Spleen (tissue), 11 donors: ENCODE results near the gene RNF157. TPM values are rescaled to one million over a fixed set of nuclear protein-coding genes. Genes with fewer than 3 reads are reported as not detected.

Experiments
- DNase-seq: peaks from one replicate; pipeline ENCODE4 v3.0.0-alpha.2; 2020
- H3K27ac ChIP-seq, 8 donors: fragments of 200-600 bp; sonication (generic) in 7 of 8; 1 replicate in 4 of 8; 2 replicates in 4 of 8; pipeline versions ENCODE4 v1.5.0 to v1.8.0; 2016 to 2021; ENCODE audit warnings: inconsistent platforms in 4 of 8, mild to moderate bottlenecking in 4 of 8, moderate library complexity in 1 of 8
- H3K27me3 ChIP-seq, 7 donors: fragments of 200-600 bp; sonication (generic) in 6 of 7; replicated peaks in 1 of 7; 1 replicate in 4 of 7; 2 replicates in 3 of 7; pipeline versions ENCODE4 v1.5.0 to v1.8.0; 2016 to 2021; ENCODE audit warnings: inconsistent platforms in 3 of 7, mild to moderate bottlenecking in 1 of 7
- H3K36me3 ChIP-seq, 6 donors: fragments of 200-600 bp; sonication (generic) in 5 of 6; 1 replicate in 4 of 6; 2 replicates in 2 of 6; pipeline versions ENCODE4 v1.5.0 to v1.8.0; 2016 to 2021; ENCODE audit warnings: inconsistent platforms in 2 of 6
- H3K4me1 ChIP-seq, 6 donors: fragments of 200-600 bp; sonication (generic) in 5 of 6; 1 replicate in 3 of 6; 2 replicates in 3 of 6; pipeline versions ENCODE4 v1.5.0 to v1.8.0; 2016 to 2021; ENCODE audit warnings: inconsistent platforms in 3 of 6
- H3K4me3 ChIP-seq, 8 donors: fragments of 200-600 bp; sonication (generic) in 7 of 8; 1 replicate in 4 of 8; 2 replicates in 4 of 8; pipeline versions ENCODE4 v1.5.0 to v1.8.0; 2016 to 2021; ENCODE audit warnings: inconsistent platforms in 4 of 8, mild to moderate bottlenecking in 4 of 8, moderate library complexity in 2 of 8
- H3K9me3 ChIP-seq, 8 donors: fragments of 200-600 bp; sonication (generic) in 7 of 8; 1 replicate in 4 of 8; 2 replicates in 4 of 8; pipeline versions ENCODE4 v1.5.0 to v1.8.0; 2016 to 2021; ENCODE audit warnings: inconsistent platforms in 4 of 8
- POLR2A ChIP-seq, 3 donors: fragments of 450-650 bp; IDR thresholded peaks; one replicate each; pipeline ENCODE4 v1.5.1; 2017; ENCODE audit warnings: antibody characterized with exemption in 3 of 3, mild to moderate bottlenecking in 1 of 3
- POLR2AphosphoS5 ChIP-seq, 3 donors: sonication (generic); formaldehyde crosslinking; IDR thresholded peaks; one replicate each; pipeline ENCODE4 v1.5.1; 2017; ENCODE audit warnings: antibody characterized with exemption in 3 of 3
- WGBS, 5 donors: extraction: QIAGEN DNeasy Blood & Tissue Kit in 3 of 5; methylation state at CpG; one replicate each; pipeline versions ENCODE4 v1.1.5 to v1.1.7; 2013 to 2018; 5-methylcytosine and 5-hydroxymethylcytosine counted together
- intact Hi-C: fragments of 100-400 bp; cut with DNase I; formaldehyde crosslinking; loops from one replicate; pipeline ENCODE4 v1.15.0; 2023; ENCODE audit warnings: low total_unique reads
- polyA plus RNA-seq, 3 donors: library from polyadenylated mRNA; stranded (reverse); fragments of 200-250 nt; gene quantifications; one replicate each; pipeline ENCODE4 v1.2.1, GENCODE V29; 2013
- total RNA-seq, 7 donors: library from RNA; depleted of rRNA in 3 of 7; stranded (reverse); fragments of >200 nt in 3 of 7; fragmentation: NEBNext Ultra II Directional in 4 of 7; extraction: Animal tissue kit (Norgen Biotek cat#: 25700) in 4 of 7; gene quantifications; one replicate each; pipeline versions ENCODE4 v1.1.0 to v1.2.1, GENCODE V29; 2016 to 2021
- TF ChIP-seq, protein P1 (sequence below), 11 experiments: fragments of 200-600 bp in 7 of 11; fragments of 450-650 bp in 4 of 11; sonication (generic) in 4 of 11; IDR thresholded peaks in 8 of 11; conservative IDR thresholded peaks in 3 of 11; 1 replicate in 7 of 11; 2 replicates in 4 of 11; pipeline versions ENCODE4 v1.4.0 to v1.8.0; 2016 to 2021; ENCODE audit warnings: antibody characterized with exemption in 11 of 11, inconsistent platforms in 4 of 11, mild to moderate bottlenecking in 1 of 11
- donor health status: healthy with polysubstance abuse.
- donor health status: DM: no; HTN: no; CAD: no; lungs with moderate emphysema.
- donor health status: DM: no; HTN: no; CAD: no.
- donor health status: Bipolar disorder and iron deficiency.
- donor health status: healthy.
- donor health status: DM: no; HTN: no; CAD: no.
- donor health status: DM: yes; HTN: yes; CAD: no.

Gene RNF157
- total and polyA plus RNA-seq, 10 donors: 0.89 to 13.0 (median 7.6) TPM

- Histone ChIP-seq H3K36me3 (no peaks in the 10 kb centered on the region), H3K9me3 (no peaks in the 10 kb centered on the region), H3K27me3 (peaks cover 0 to 5% (median 0%) of the 10 kb centered on the region in 7 donors), H3K4me1 (peaks cover 5 to 25% (median 16%) of the 10 kb centered on the region in 6 donors), H3K4me3 (no peak overlapping the region), H3K27ac (no peak overlapping the region)
- intact Hi-C loops: loop anchor here (5.0 kb wide), 1 partner anchor 58 kb away; no protein-coding TSS in a partner anchor
- WGBS, 5 donors: 40 to 85% (median 73%) methylated on average over 2 to 9 of the region's 9 CpGs
- TF ChIP-seq POLR2A (IDR thresholded peaks at IDR 0.05): no peak
- TF ChIP-seq POLR2AphosphoS5 (IDR thresholded peaks at IDR 0.05): no peak
- TF ChIP-seq, protein P1, sequence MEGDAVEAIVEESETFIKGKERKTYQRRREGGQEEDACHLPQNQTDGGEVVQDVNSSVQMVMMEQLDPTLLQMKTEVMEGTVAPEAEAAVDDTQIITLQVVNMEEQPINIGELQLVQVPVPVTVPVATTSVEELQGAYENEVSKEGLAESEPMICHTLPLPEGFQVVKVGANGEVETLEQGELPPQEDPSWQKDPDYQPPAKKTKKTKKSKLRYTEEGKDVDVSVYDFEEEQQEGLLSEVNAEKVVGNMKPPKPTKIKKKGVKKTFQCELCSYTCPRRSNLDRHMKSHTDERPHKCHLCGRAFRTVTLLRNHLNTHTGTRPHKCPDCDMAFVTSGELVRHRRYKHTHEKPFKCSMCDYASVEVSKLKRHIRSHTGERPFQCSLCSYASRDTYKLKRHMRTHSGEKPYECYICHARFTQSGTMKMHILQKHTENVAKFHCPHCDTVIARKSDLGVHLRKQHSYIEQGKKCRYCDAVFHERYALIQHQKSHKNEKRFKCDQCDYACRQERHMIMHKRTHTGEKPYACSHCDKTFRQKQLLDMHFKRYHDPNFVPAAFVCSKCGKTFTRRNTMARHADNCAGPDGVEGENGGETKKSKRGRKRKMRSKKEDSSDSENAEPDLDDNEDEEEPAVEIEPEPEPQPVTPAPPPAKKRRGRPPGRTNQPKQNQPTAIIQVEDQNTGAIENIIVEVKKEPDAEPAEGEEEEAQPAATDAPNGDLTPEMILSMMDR (IDR thresholded peaks at IDR 0.05 in 8 of 11, conservative IDR thresholded peaks at IDR 0.05 in 3 of 11): no peak
- DNase-seq: no peak
These were observed 116.3 kb downstream of the RNF157 start for GRCh38 chr17:76123749-76124581.

GRCh38 chr17:76123191-76123499 is 117.1 kb downstream of the RNF157 start:
- Histone ChIP-seq H3K4me1 (peaks cover 5 to 25% (median 16%) of the 10 kb centered on the region in 6 donors), H3K36me3 (no peaks in the 10 kb centered on the region), H3K27ac (peak overlapping the region in 1 of 8 donors; percentile 68), H3K27me3 (peaks cover 0 to 5% (median 0%) of the 10 kb centered on the region in 7 donors), H3K9me3 (no peaks in the 10 kb centered on the region), H3K4me3 (no peak overlapping the region)
- intact Hi-C loops: loop anchor here (5.0 kb wide), 1 partner anchor 59 kb away; no protein-coding TSS in a partner anchor
- DNase-seq: no peak
- TF ChIP-seq POLR2AphosphoS5 (IDR thresholded peaks at IDR 0.05) (no peak), POLR2A (IDR thresholded peaks at IDR 0.05) (no peak)
- TF ChIP-seq, protein P1 (IDR thresholded peaks at IDR 0.05 in 8 of 11, conservative IDR thresholded peaks at IDR 0.05 in 3 of 11): no peak
- WGBS, 5 donors: 63 to 78% (median 68%) methylated on average over 5 of the region's 5 CpGs

DNA sequence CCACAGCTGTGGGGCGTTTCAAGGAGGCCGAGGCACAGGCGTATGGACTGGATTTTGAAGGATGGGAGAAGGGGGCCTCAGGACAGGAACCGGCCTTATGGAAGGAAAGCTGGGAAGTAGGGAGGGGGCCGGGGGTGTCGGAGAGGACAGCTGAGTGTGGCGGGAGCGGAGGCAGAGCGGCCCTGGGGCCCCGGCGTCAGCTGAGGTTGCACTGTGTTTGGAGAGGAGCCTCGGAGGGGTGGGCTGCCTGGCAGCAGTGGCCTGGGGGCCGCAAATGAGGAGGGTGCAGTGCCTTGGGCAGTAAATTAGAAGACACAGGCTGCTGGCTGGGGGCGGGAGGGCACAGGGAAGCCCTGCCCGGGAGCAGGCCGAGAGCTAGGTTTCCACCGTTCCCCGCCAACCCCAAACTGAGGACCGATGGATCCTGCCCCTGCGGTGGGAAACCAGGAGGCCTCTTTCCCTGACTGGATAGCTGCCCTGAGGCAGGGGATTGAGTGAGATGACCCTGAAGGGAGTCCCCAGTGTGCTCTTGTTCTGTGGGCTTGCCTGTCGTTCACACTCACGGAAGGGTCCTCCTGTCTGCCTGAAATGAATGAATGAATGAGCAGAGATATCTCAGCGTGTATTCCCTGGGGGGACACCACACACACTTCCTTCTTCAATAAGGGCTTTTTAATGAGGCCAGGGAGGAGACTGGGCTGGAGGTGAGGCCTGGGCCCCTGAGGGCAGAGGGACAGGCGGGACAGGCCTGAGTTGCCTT is 117.7 kb downstream of the RNF157 start:
- peaks cover 5 to 25% (median 16%) of the 10 kb centered on the region in 6 donors for H3K4me1 ChIP-seq
- H3K36me3 ChIP-seq: no peaks in the 10 kb centered on the region
- no peak overlapping the region for H3K4me3 ChIP-seq
- H3K27ac ChIP-seq: peak overlapping the region in 3 of 8 donors; percentile 60 to 69 (median 68)
- H3K9me3 ChIP-seq: no peaks in the 10 kb centered on the region
- WGBS, 5 donors: 87 to 91% (median 90%) methylated on average over 22 to 24 of the region's 24 CpGs
- peaks cover 0 to 5% (median 0%) of the 10 kb centered on the region in 7 donors for H3K27me3 ChIP-seq
- intact Hi-C loops: loop anchor here (5.0 kb wide), 1 partner anchor 60 kb away; no protein-coding TSS in a partner anchor
- no peak for DNase-seq
- TF ChIP-seq POLR2AphosphoS5 (IDR thresholded peaks at IDR 0.05): no peak
- TF ChIP-seq POLR2A (IDR thresholded peaks at IDR 0.05): no peak
- TF ChIP-seq, protein P1 (IDR thresholded peaks at IDR 0.05 in 8 of 11, conservative IDR thresholded peaks at IDR 0.05 in 3 of 11): no peak
